Muscle layer of duodenum (tissue), 2 donors: ENCODE results near the gene ATRIP.
A peak's percentile ranks its signal among the peaks of the same experiment; 100 is the strongest.

ENCODE experiments used
- H3K27ac ChIP-seq: one replicate; pipeline ENCODE4 v1.7.0; 2013; ENCODE audit warnings: mild to moderate bottlenecking, low read length
- H3K27me3 ChIP-seq: one replicate; pipeline ENCODE4 v1.7.0; 2013; ENCODE audit warnings: low read depth, mild to moderate bottlenecking, control low read depth, low read length
- H3K36me3 ChIP-seq, 2 donors: one replicate each; pipeline ENCODE4 v1.7.0; 2013; ENCODE audit warnings: low read length in 2 of 2, control low read depth in 1 of 2, mild to moderate bottlenecking in 1 of 2; ENCODE audit not compliant: insufficient read depth in 2 of 2, control insufficient read depth in 1 of 2
- H3K4me1 ChIP-seq, 2 donors: one replicate each; pipeline ENCODE4 v1.7.0; 2013; ENCODE audit warnings: low read length in 2 of 2, mild to moderate bottlenecking in 2 of 2, control low read depth in 1 of 2, moderate library complexity in 1 of 2; ENCODE audit not compliant: insufficient read depth in 2 of 2, control insufficient read depth in 1 of 2
- H3K4me3 ChIP-seq, 2 donors: one replicate each; pipeline ENCODE4 v1.7.0; 2013; ENCODE audit warnings: low read length in 2 of 2, low read depth in 1 of 2, mild to moderate bottlenecking in 1 of 2
- H3K9me3 ChIP-seq, 2 donors: one replicate each; pipeline ENCODE4 v1.7.0; 2013; ENCODE audit warnings: low read length in 2 of 2, control low read depth in 1 of 2, mild to moderate bottlenecking in 1 of 2; ENCODE audit not compliant: control insufficient read depth in 1 of 2
- donor health status: healthy.

ATRIP gene

DNA sequence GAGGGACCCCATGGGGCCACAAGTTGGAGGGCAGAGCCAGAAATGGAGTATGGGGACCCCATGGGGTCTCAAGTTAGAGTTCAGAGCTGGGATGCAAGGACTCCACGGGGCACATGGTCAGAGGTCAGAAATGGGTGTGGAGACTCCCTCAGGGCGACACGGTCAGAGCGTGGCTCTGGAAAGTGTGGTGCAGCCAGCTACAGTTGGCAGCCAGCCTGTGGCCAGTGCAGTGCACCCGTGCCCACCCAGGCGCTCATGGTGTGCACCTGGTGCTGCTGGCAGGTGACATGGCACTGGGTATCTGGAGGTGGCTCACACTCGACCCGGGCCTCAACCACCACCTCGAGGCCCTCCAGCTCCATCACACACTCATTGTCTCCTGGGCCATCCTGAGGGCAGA is 27.9 kb upstream of the ATRIP start:
- Histone ChIP-seq H3K4me3 (no peak overlapping the region), H3K27me3 (no peaks in the 10 kb centered on the region), H3K4me1 (peaks cover 0 to 24% of the 10 kb centered on the region in 2 donors), H3K27ac (no peak overlapping the region), H3K36me3 (peaks cover 5 to 60% of the 10 kb centered on the region in 2 donors), H3K9me3 (no peaks in the 10 kb centered on the region)

DNA sequence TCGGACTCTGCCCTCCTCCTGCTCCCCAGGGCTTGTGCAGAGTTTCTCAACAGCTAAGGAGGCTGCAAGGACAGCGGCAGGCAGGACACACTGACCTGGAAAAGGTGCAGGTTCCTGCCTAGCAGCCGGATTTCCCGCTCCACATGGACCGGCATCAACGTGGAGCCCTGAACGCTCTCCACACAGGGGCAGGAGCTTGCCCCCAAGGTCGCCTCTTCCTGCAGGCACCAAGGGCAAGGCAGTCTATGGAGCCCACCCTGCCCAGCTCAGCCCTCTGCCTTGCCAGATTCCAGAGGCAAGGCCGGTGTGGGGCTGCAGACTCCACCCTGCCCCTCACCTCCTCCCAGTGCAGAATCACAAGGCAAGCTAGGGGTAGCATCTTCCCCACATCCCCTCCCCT is 27.4 kb upstream of the ATRIP start:
- Histone ChIP-seq H3K27me3 (no peaks in the 10 kb centered on the region), H3K27ac (no peak overlapping the region), H3K9me3 (no peaks in the 10 kb centered on the region), H3K36me3 (peaks cover 5 to 59% of the 10 kb centered on the region in 2 donors), H3K4me3 (no peak overlapping the region), H3K4me1 (peaks cover 0 to 28% of the 10 kb centered on the region in 2 donors)

DNA sequence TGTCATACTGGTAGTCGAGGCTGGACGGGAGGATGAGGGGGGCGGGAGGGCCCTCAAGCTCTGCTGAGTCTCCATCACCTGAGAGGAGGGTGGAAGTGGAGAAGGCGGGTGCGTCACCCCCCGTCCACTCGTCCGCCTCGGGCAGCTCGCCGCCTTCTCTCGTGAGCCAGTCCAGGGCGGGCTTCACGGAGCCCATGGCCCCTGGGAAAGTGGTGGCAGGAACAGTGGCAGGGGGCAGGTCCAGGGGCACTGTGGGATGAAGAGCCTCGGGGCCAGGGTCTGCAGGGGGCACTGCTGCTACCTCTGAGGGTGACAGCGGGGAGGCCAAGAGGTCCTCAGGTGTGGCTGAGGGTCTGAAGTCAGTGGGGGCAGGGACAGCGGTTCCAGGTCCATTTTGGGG is 26.9 kb upstream of the ATRIP start:
- Histone ChIP-seq H3K27ac (no peak overlapping the region), H3K4me1 (peaks cover 0 to 29% of the 10 kb centered on the region in 2 donors), H3K27me3 (no peaks in the 10 kb centered on the region), H3K4me3 (no peak overlapping the region), H3K9me3 (no peaks in the 10 kb centered on the region), H3K36me3 (peaks cover 5 to 55% of the 10 kb centered on the region in 2 donors)

DNA sequence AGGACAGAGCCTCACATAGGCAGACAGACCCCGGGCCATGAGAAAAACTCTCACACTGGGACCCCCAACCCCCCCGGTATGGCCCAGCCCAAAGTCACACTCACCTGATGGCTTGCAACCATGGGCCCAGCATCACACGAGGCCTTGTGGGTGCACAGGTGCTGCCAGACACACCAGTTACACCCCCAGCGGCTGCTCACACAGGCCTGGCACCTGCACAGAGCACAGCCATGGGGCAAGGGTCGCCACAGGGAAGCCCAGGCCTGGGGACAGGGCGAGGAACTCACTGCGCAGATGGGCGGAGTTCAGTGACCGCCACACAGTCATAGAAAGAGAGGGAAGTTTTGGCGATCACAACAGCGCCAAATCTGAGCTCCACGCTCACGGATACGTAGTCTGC is 26.0 kb upstream of the ATRIP start:
- Histone ChIP-seq H3K27me3 (no peaks in the 10 kb centered on the region), H3K9me3 (no peaks in the 10 kb centered on the region), H3K4me3 (no peak overlapping the region), H3K27ac (no peak overlapping the region), H3K4me1 (peaks cover 0 to 35% of the 10 kb centered on the region in 2 donors), H3K36me3 (peaks cover 5 to 45% of the 10 kb centered on the region in 2 donors)

DNA sequence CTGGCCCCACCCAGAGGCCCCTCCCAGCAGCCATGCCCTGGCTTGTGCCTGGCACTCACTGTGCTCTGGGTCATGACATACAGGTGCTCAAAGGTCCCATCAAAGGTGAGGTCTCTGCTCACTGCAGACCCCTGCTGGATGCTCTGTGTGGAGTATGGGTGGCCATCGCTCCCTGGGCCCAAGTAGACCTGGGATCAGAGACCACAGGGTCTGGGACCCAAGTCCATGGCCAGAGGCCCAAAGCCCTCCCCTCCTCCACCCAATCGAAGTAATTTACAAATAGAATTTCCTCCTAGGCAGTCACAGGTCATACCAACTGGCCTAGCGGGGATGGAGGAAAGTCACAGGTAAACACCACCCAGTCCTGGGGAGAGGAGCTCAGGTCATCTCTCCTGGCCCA is 24.3 kb upstream of the ATRIP start:
- Histone ChIP-seq H3K4me3 (no peak overlapping the region), H3K36me3 (peaks cover 5 to 32% of the 10 kb centered on the region in 2 donors), H3K4me1 (peaks cover 12 to 52% of the 10 kb centered on the region in 2 donors), H3K27ac (no peak overlapping the region), H3K9me3 (no peaks in the 10 kb centered on the region), H3K27me3 (no peaks in the 10 kb centered on the region)

DNA sequence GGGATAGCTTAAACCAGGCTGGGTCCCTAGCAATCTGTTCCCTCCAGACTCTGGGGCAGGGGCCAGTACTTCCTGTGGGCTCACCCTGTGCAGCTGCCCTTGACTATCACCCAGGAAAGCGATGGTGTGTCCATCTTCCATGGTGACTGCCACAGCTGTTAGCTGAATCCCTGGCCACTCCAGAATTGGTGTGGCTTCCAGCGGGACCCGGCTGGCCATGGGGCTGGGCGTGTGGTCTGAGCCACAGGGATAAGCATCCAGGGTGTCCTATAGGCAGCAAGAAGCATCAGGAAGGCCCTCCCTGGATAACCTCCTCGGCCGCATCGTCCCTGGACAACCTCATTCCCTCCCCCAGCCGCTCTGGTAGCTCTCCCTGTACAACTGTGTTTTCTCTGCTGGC is 23.9 kb upstream of the ATRIP start:
- Histone ChIP-seq H3K4me3 (no peak overlapping the region), H3K27me3 (no peaks in the 10 kb centered on the region), H3K9me3 (no peaks in the 10 kb centered on the region), H3K4me1 (peaks cover 12 to 56% of the 10 kb centered on the region in 2 donors), H3K27ac (no peak overlapping the region), H3K36me3 (peaks cover 5 to 28% of the 10 kb centered on the region in 2 donors)

GRCh38 chr3:48423241-48423882 is 23.2 kb upstream of the ATRIP start:
- H3K27me3 ChIP-seq = no peaks in the 10 kb centered on the region
- H3K4me1 ChIP-seq = peaks cover 18 to 63% of the 10 kb centered on the region in 2 donors
- H3K4me3 ChIP-seq = no peak overlapping the region
- no peaks in the 10 kb centered on the region for H3K9me3 ChIP-seq
- H3K27ac ChIP-seq = no peak overlapping the region
- H3K36me3 ChIP-seq = peaks cover 5 to 21% of the 10 kb centered on the region in 2 donors

- H3K4me3 ChIP-seq = no peak overlapping the region
- H3K4me1 ChIP-seq = peaks cover 18 to 64% of the 10 kb centered on the region in 2 donors
- no peaks in the 10 kb centered on the region for H3K27me3 ChIP-seq
- H3K36me3 ChIP-seq = peaks cover 3 to 15% of the 10 kb centered on the region in 2 donors
- no peak overlapping the region for H3K27ac ChIP-seq
- no peaks in the 10 kb centered on the region for H3K9me3 ChIP-seq
Observed at GRCh38 chr3:48423883-48424695, 22.4 kb upstream of the ATRIP start.

DNA sequence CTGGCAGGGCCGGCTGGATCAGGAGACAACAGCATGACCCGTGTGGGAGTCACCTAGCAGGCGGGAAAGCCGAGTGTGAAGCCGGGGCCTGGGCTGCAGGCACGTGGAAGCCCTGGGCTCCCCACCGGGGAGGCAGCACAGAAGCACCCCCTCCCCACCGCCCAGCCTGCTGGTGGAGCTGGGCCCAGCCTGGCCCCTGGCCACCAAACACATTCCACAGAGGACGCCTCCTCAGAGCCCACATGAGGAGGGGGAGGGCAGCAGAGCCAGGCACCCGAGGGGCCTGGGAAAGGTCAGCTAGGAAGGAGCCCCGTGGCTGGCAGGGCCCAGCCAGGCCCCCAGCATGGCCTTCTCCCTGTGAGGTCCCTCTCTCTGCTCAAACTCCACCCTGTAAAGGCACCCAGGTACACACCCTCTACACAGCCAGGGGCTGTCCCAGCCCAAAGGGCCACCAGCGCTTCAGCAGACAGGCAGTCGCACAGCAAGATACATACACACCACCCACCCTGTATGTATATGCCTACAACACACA is 21.2 kb upstream of the ATRIP start:
- Histone ChIP-seq H3K36me3 (peaks cover 0 to 5% of the 10 kb centered on the region in 2 donors), H3K9me3 (no peaks in the 10 kb centered on the region), H3K4me3 (no peak overlapping the region), H3K27me3 (no peaks in the 10 kb centered on the region), H3K27ac (no peak overlapping the region), H3K4me1 (peaks cover 22 to 70% of the 10 kb centered on the region in 2 donors)

DNA sequence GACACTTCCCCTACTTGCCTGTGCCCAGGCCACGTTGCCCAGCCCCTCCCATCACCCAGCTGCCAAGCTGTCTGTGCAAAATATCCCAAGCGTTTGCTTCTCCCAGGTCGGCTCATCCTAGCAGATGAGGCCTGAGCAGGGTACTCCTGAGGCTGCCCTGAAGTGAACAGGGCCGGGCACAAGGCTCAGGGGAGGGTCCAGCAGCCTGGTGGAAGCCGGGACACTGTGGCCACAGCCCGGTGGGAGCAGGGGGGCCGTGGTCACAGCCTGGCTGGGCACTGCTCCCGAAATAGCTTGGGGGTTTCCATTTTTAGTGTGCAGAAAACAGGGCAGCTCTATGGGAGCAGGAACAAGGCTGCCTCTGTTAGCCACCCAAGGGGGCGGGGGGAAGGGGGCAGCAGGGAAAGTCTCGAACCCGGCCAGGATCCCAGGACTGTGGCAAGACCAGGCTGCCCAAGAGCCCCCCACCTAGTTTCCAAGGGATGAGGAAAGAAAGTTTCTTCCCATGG is 20.1 kb upstream of the ATRIP start:
- Histone ChIP-seq H3K4me1 (peaks cover 24 to 72% of the 10 kb centered on the region in 2 donors), H3K9me3 (no peaks in the 10 kb centered on the region), H3K4me3 (peak overlapping the region; percentile 34 to 55), H3K36me3 (peaks cover 0 to 5% of the 10 kb centered on the region in 2 donors), H3K27ac (peak overlapping the region; percentile 84), H3K27me3 (no peaks in the 10 kb centered on the region)

DNA sequence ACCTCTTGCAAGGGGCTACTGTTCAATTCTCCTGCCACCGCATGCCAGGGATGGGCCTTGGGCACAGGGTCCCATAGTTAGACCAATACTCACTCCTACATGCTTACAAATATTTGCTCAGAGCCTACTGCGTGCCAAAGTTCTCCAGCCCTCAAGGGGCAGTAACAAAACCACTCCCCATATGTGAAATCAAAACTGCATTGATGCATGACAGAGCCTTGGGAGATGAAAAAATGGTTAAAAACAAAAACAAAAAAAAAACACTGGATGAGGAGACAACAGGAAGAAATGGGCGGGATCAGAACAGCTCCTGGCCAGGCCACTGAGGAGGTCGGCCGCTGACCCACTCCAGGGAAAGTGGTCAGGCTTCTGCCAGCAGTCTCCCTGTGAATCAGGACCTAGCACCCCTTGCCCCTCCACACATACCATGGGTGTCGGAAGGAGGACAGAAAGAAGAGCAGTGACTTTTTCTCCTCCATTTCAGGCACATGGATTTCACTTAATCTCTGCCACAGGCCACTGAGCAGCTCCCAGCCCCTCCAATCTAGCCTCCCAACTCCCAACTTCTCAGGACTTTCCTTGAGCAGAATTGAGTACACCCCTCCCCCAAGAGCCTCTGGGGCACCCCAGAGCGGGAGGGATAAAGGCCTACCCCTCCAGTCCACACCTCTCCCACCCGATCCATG is 19.4 kb upstream of the ATRIP start:
- H3K9me3 ChIP-seq = no peaks in the 10 kb centered on the region
- peaks cover under 1 to 5% of the 10 kb centered on the region in 2 donors for H3K36me3 ChIP-seq
- peak overlapping the region; percentile 84 for H3K27ac ChIP-seq
- H3K27me3 ChIP-seq = no peaks in the 10 kb centered on the region
- peak overlapping the region; percentile 55 to 73 for H3K4me3 ChIP-seq
- peaks cover 24 to 71% of the 10 kb centered on the region in 2 donors for H3K4me1 ChIP-seq
